Right cardiac atrium (tissue), 5 donors: ENCODE measurements around the gene CDCP1. TPM values are rescaled to one million over a fixed set of nuclear protein-coding genes. Genes with fewer than 3 reads are reported as not detected.
A peak's percentile ranks its signal among the peaks of the same experiment; 100 is the strongest.

Experiments
- ATAC-seq, 2 donors: fragments of 200-7000 bp; cut with Tn5 transposase; one replicate each; pipeline versions ENCODE4 v1.8.0 to v1.9.1; 2020; ENCODE audit warnings: moderate library complexity in 2 of 2, mild to moderate bottlenecking in 1 of 2
- DNase-seq, 3 donors: peaks; one replicate each; pipeline ENCODE4 v3.0.0-alpha.2; 2020
- H3K27ac ChIP-seq: one replicate; pipeline ENCODE4 v1.5.1; 2013; ENCODE audit warnings: mild to moderate bottlenecking, low read length, control low read depth, moderate library complexity
- H3K27me3 ChIP-seq: one replicate; pipeline ENCODE4 v1.6.1; 2013; ENCODE audit not compliant: control insufficient read depth, insufficient read depth
- H3K4me1 ChIP-seq: one replicate; pipeline ENCODE4 v1.6.1; 2013; ENCODE audit warnings: low read length; ENCODE audit not compliant: control insufficient read depth, insufficient read depth
- H3K4me3 ChIP-seq: one replicate; pipeline ENCODE4 v1.5.1; 2013; ENCODE audit warnings: low read length, control low read depth
- H3K9me3 ChIP-seq: one replicate; pipeline ENCODE4 v1.6.1; 2013; ENCODE audit warnings: low read length; ENCODE audit not compliant: control insufficient read depth
- WGBS: extraction: QIAGEN DNeasy Blood & Tissue Kit; methylation state at CpG from one replicate; pipeline ENCODE4 v1.1.7; 2013; 5-methylcytosine and 5-hydroxymethylcytosine counted together
- intact Hi-C, 4 donors: fragments of 100-400 bp; cut with DNase I; formaldehyde crosslinking; loops; one replicate each; pipeline versions ENCODE4 v1.11.0 to v1.14.0; 2022 to 2023
- polyA plus RNA-seq: library from polyadenylated mRNA; stranded (reverse); fragments of 200-250 nt; gene quantifications from one replicate; pipeline ENCODE4 v1.2.3, GENCODE V29; 2013
- total RNA-seq, 4 donors: library from RNA; stranded (reverse); fragmentation: NEBNext Ultra II Directional; extraction: Animal tissue kit (Norgen Biotek cat#: 25700); gene quantifications; one replicate each; pipeline ENCODE4 v1.2.1, GENCODE V29; 2021
- donor health status: healthy with polysubstance abuse.
- donor health status: DM: no; HTN: yes; CAD: no.
- donor health status: DM: no; HTN: no; CAD: no.
- donor health status: DM: no; HTN: yes; CAD: no; lungs with severe emphysema.
- donor health status: DM: yes; HTN: yes; CAD: no.

The CDCP1 gene
- total and polyA plus RNA-seq, 5 donors, result 0.09 to 0.72 (median 0.46) TPM

GRCh38 chr3:45104715-45105711 lies 41.2 kb downstream of the CDCP1 start:
- ATAC-seq, result no peak
- H3K27me3 ChIP-seq, result no peaks in the 10 kb centered on the region
- 85% methylated on average over 8 of the region's 8 CpGs for WGBS
- no peaks in the 10 kb centered on the region for H3K4me1 ChIP-seq
- H3K27ac ChIP-seq, result no peak overlapping the region
- no peak overlapping the region for H3K4me3 ChIP-seq
- no peak for DNase-seq
- no peaks in the 10 kb centered on the region for H3K9me3 ChIP-seq
- intact Hi-C loops, result no loop called here

GRCh38 chr3:45103753-45104714 lies 42.1 kb downstream of the CDCP1 start:
- ATAC-seq (no peak), DNase-seq (no peak)
- whole genome bisulfite sequencing, result 84% methylated on average over 4 of the region's 4 CpGs
- intact Hi-C loops, result no loop called here
- H3K27me3 ChIP-seq, result no peaks in the 10 kb centered on the region
- no peaks in the 10 kb centered on the region for H3K9me3 ChIP-seq
- no peak overlapping the region for H3K4me3 ChIP-seq
- H3K27ac ChIP-seq, result no peak overlapping the region
- no peaks in the 10 kb centered on the region for H3K4me1 ChIP-seq

DNA sequence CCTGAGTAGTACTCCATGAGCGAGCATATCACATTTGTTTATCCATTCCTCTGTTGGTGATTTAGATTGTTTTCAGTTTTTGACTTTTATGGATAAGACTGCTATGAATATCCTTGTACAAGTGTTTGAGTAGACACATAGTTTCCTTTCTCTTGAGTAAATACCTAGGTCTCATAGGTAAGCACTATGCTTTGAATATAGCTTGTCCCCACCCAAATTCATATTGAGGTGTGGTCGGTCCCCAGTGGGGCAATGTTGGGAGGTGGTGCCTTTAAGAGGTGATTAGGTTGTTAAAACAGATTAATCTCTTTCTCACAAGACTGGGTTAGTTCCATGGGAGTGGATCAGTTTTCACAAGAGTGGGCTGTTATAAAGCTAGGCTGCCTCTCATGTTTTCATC lies 42.8 kb downstream of the CDCP1 start:
- intact Hi-C loops, result no loop called here
- ATAC-seq, result no peak
- 89% methylated on average over 2 of the region's 2 CpGs for WGBS
- DNase-seq, result no peak
- Histone ChIP-seq H3K4me3 (no peak overlapping the region), H3K27me3 (no peaks in the 10 kb centered on the region), H3K27ac (no peak overlapping the region), H3K4me1 (no peaks in the 10 kb centered on the region), H3K9me3 (no peaks in the 10 kb centered on the region)

GRCh38 chr3:45100981-45101407 lies 45.2 kb downstream of the CDCP1 start:
- WGBS, result 86% methylated on average over 3 of the region's 3 CpGs
- ATAC-seq, result no peak

DNA sequence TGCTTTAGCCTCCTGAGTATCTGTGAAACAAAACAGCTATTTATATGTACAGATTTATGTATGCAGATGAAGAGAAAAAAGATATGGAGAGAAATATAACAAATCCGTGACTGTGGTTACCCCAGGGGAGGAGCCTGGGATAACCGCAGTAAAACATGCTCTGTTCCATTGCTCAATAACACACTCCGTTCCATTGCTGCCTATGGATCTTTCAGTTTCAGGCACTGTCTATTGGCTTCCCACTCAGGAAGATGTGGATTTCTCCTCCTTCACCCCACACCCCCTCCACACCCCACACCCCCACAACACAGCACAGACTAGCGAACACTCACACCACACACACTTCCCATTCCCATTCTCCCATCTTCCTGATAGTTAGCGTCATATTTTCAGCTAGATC lies 47.9 kb downstream of the CDCP1 start:
- Histone ChIP-seq H3K27ac (no peak overlapping the region), H3K9me3 (no peaks in the 10 kb centered on the region), H3K27me3 (no peaks in the 10 kb centered on the region), H3K4me3 (no peak overlapping the region), H3K4me1 (no peaks in the 10 kb centered on the region)
- intact Hi-C loops, result no loop called here
- DNase-seq, result no peak
- WGBS, result 82% methylated on average over 5 of the region's 5 CpGs
- no peak for ATAC-seq

More at GRCh38 chr3:45100981-45101407, 45.2 kb downstream of the CDCP1 start:
- intact Hi-C loops, result no loop called here
- Histone ChIP-seq H3K27me3 (no peaks in the 10 kb centered on the region), H3K27ac (no peak overlapping the region), H3K9me3 (no peaks in the 10 kb centered on the region), H3K4me3 (no peak overlapping the region), H3K4me1 (no peaks in the 10 kb centered on the region)
- no peak for DNase-seq

- Histone ChIP-seq H3K4me3 (no peak overlapping the region), H3K9me3 (no peaks in the 10 kb centered on the region), H3K27me3 (no peaks in the 10 kb centered on the region), H3K27ac (no peak overlapping the region), H3K4me1 (no peaks in the 10 kb centered on the region)
- 44% methylated on average over 6 of the region's 6 CpGs for WGBS
- ATAC-seq (peak in 1 of 2 donors; percentile 38), DNase-seq (no peak)
- intact Hi-C loops, result no loop called here
These were observed 48.8 kb downstream of the CDCP1 start for GRCh38 chr3:45097296-45097883.

DNA sequence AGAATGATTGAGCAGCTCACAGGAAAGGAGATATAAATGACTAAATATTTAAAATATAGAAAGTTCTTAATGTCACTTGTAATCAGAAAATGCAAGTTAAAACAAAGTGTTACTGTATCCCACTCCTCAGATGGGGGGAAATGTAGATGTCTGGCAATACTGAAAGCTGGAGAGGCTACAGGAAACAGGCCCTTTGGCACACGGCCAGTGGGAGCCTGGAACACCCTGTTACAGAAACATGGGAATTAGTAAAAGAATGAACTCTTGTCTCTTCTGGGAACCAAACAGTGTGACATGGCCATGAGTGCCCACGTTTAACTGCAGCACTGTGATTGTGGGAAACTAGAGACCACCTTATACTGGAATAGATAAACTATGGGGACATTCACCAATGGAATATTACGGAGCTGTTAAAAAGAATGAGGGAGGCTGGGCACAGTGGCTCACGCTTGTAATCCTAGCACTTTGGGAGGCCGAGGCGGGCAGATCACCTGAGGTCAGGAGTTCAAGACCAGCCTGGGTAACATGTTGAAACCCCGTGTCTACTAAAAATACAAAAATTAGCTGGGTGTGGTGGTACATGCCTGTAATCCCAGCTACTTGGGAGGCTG lies 50.2 kb downstream of the CDCP1 start:
- Histone ChIP-seq H3K27me3 (no peaks in the 10 kb centered on the region), H3K4me1 (no peaks in the 10 kb centered on the region), H3K9me3 (no peaks in the 10 kb centered on the region), H3K4me3 (no peak overlapping the region), H3K27ac (no peak overlapping the region)
- WGBS, result 76% methylated on average over 7 of the region's 7 CpGs
- intact Hi-C loops, result no loop called here
- ATAC-seq, result no peak
- peak in 2 of 3 donors; percentile 55 to 67 for DNase-seq

DNA sequence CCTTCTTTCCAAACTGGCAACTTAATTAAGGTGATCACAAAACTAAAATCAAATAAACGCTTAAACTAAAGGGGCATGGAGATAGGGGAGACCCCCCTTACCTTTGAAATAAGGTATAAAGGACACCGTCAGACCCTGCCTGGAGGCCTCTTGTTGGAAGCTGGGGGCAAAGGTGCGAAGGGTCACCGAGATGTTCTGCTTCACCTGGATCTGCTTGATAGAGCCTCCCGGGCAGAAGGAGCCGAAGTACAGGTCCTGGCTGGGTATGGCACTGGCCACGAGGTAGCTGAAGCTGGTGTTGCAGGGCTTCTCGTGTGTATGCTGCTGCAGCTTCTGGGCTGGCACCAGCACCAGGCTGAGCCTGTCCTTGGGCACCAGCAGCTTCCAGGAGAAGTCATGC lies 53.0 kb downstream of the CDCP1 start:
- WGBS, result 83% methylated on average over 8 of the region's 8 CpGs
- peak in 1 of 2 donors; percentile 14 for ATAC-seq

DNA sequence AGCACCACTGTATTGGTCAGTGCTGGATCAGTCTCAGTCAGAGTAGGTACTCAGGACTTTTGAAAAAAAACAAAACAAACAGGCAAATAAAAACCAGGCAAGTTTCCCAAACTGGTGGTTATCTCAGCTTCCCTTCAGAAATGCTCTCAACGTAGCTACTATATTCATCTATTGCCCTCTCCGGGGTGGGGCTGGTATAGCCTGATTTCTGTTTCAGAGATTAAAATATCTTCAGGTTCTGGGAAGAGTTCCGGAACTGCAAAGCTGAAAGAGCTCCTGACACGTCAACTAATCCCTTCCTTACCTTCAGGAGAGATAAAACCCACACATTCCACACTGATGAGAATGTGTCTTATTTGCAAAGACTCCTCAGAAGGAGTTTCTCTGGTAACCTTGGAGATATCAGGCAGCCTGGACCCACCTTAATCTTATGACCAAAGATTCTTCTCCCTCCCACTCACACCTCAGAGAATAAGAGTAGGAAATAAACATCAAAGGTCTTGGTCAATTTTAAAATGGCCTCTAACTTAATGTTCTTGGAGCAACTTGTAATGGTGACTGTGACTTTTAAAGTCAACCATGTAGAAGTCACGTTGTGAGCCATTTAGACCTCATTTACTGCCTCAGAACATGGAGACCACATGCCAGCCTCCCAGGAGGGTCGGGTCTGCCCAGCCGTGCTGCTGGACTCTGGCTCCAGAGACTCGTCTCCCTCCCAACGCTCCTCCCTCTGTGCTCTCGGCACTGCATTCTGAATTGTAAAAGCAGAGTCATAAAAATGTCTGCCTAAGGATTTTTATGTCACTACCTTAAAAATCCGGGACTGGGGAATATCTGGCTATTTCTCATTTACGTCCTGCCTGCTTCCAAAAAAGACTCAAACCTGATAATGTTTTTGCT lies 53.8 kb downstream of the CDCP1 start:
- 32% methylated on average over 12 of the region's 12 CpGs for WGBS
- intact Hi-C loops, result no loop called here
- DNase-seq (no peak), ATAC-seq (peak in 1 of 2 donors; percentile 31)
- Histone ChIP-seq H3K27ac (no peak overlapping the region), H3K4me1 (no peaks in the 10 kb centered on the region), H3K9me3 (no peaks in the 10 kb centered on the region), H3K27me3 (no peaks in the 10 kb centered on the region), H3K4me3 (no peak overlapping the region)

More for the DNA sequence above, 53.0 kb downstream of the CDCP1 start:
- Histone ChIP-seq H3K27ac (no peak overlapping the region), H3K27me3 (no peaks in the 10 kb centered on the region), H3K4me1 (no peaks in the 10 kb centered on the region), H3K4me3 (no peak overlapping the region), H3K9me3 (no peaks in the 10 kb centered on the region)
- no peak for DNase-seq
- intact Hi-C loops, result no loop called here

GRCh38 chr3:45090855-45091254 lies 55.3 kb downstream of the CDCP1 start:
- ATAC-seq, result no peak
- Histone ChIP-seq H3K9me3 (no peaks in the 10 kb centered on the region), H3K4me1 (no peaks in the 10 kb centered on the region), H3K4me3 (no peak overlapping the region), H3K27me3 (no peaks in the 10 kb centered on the region), H3K27ac (no peak overlapping the region)
- intact Hi-C loops, result no loop called here
- DNase-seq, result no peak
- 90% methylated on average over 4 of the region's 4 CpGs for WGBS
